ENCODE results near the gene TRIP6.

TRIP6 gene

GRCh38 chr7:100837099-100837836 is 29.9 kb upstream of the TRIP6 start:
- Histone ChIP-seq H3K36me3 (ENCODE audit: control insufficient read depth in 2 of 2, insufficient read depth in 1 of 2, low read length in 2 of 2) (no peaks in the 10 kb centered on the region), H3K27ac (ENCODE audit: extremely low read depth, low read depth, low read length) (peak overlapping the region; percentile 91), H3K4me3 (ENCODE audit: low read depth, low read length) (peak overlapping the region; percentile 28), H3K9me3 (ENCODE audit: control insufficient read depth, insufficient read depth, low read depth, low read length) (no peaks in the 10 kb centered on the region), H3K4me1 (ENCODE audit: control insufficient read depth, insufficient read depth, low read length) (peaks cover 9% of the 10 kb centered on the region)
- POLR2A ChIA-PET: interaction anchor here (2.4 to 2.8 kb wide), 2 partner anchors 10 to 131 kb away, joined by 12 to 13 read pairs; partner anchors contain the start of genes EPHB4 and POP7
- CTCF ChIA-PET: interaction anchor here (0.6 to 2.4 kb wide), 5 partner anchors 15 to 355 kb away, joined by 3 to 14 read pairs (median 3); partner anchors contain the start of genes SLC12A9 and SRRT
- peak; percentile 98 for TF ChIP-seq ZSCAN30 (tag by site-specific recombination; IDR thresholded peaks at IDR 0.05)
- TF ChIP-seq KLF17 (tag by site-specific recombination; IDR thresholded peaks at IDR 0.05): peak; percentile 97
- TF ChIP-seq ZXDB (tag by site-specific recombination; IDR thresholded peaks at IDR 0.05): peak; percentile 95
- no peak; the same call in 1 of the 2 replicates for TF ChIP-seq ZNF391 (tag by site-specific recombination; IDR thresholded peaks at IDR 0.05; ENCODE audit: borderline replicate concordance, low read depth)
- peak; percentile 89 for TF ChIP-seq IKZF3 (tag by site-specific recombination; IDR thresholded peaks at IDR 0.05)
- no peak for TF ChIP-seq CTCF (tag by site-specific recombination; IDR thresholded peaks at IDR 0.05)
- peak; percentile 79; the same call in 1 of the 2 replicates for TF ChIP-seq ZNF394 (tag by site-specific recombination; IDR thresholded peaks at IDR 0.05; ENCODE audit: borderline replicate concordance)
- peak; percentile 82 for TF ChIP-seq ZNF366 (tag by site-specific recombination; conservative IDR thresholded peaks at IDR 0.05)
- TF ChIP-seq ZNF449 (tag by site-specific recombination; IDR thresholded peaks at IDR 0.05): peak; percentile 13; the same call in 1 of the 2 replicates
- TF ChIP-seq ZNF302 (tag by site-specific recombination; IDR thresholded peaks at IDR 0.05; ENCODE audit: low read depth): no peak
- no peak for TF ChIP-seq ZNF791 (tag by site-specific recombination; IDR thresholded peaks at IDR 0.05)
- TF ChIP-seq SP7 (tag by site-specific recombination; IDR thresholded peaks at IDR 0.05): peak; percentile 93
- TF ChIP-seq KLF1 (tag by site-specific recombination; IDR thresholded peaks at IDR 0.05): peak; percentile 57
- peak; percentile 99 for TF ChIP-seq ZNF335 (tag by site-specific recombination; conservative IDR thresholded peaks at IDR 0.05)
- peak; percentile 68; the same call in 1 of the 2 replicates for TF ChIP-seq WT1 (tag by site-specific recombination; IDR thresholded peaks at IDR 0.05)
- peak; percentile 51 for TF ChIP-seq ZBTB11 (tag by site-specific recombination; conservative IDR thresholded peaks at IDR 0.05; ENCODE audit: low read depth)
- 0 out of 2 replicates have a peak, but pooled peaks have one; percentile 19 for TF ChIP-seq HIC1 (tag by site-specific recombination; IDR thresholded peaks at IDR 0.05)
- peak; percentile 36; the same call in 1 of the 2 replicates for TF ChIP-seq GLIS1 (tag by site-specific recombination; IDR thresholded peaks at IDR 0.05)
- peak; percentile 57; the same call in 1 of the 2 replicates for TF ChIP-seq GLIS2 (tag by site-specific recombination; IDR thresholded peaks at IDR 0.05)
- TF ChIP-seq OVOL3 (tag by site-specific recombination; IDR thresholded peaks at IDR 0.05): peak; percentile 40; the same call in 1 of the 2 replicates
- TF ChIP-seq ZFHX2 (tag by site-specific recombination; conservative IDR thresholded peaks at IDR 0.05): no peak; the same call in 1 of the 2 replicates
- TF ChIP-seq ZNF248 (tag by site-specific recombination; IDR thresholded peaks at IDR 0.05): no peak
- TF ChIP-seq ZNF843 (tag by site-specific recombination; IDR thresholded peaks at IDR 0.05): peak; percentile 55; the same call in 1 of the 2 replicates
- TF ChIP-seq ZNF660 (tag by site-specific recombination; IDR thresholded peaks at IDR 0.05): peak; percentile 95
- peak; percentile 30; the same call in 1 of the 2 replicates for TF ChIP-seq TRIM28 (IDR thresholded peaks at IDR 0.05; ENCODE audit: borderline replicate concordance, low read length)
- peak; percentile 98 for TF ChIP-seq ZNF324 (tag by site-specific recombination; IDR thresholded peaks at IDR 0.05)
- no peak for TF ChIP-seq ZNF221 (tag by site-specific recombination; IDR thresholded peaks at IDR 0.05; ENCODE audit: borderline replicate concordance)
- no peak for TF ChIP-seq ZFP41 (tag by site-specific recombination; IDR thresholded peaks at IDR 0.05; ENCODE audit: borderline replicate concordance)
